NCI-H2029 (cell line): ENCODE data around the gene EXD1.
"Not testable (repeated sequence)": the region's sequence is repeated elsewhere in the genome, so short reads cannot be mapped to it uniquely, and the experiment has no call there.

Source experiments
- DNase-seq: peaks from one replicate; lab custom pipeline; 2025; lab: John Stamatoyannopoulos, UW

Gene EXD1, protein sequence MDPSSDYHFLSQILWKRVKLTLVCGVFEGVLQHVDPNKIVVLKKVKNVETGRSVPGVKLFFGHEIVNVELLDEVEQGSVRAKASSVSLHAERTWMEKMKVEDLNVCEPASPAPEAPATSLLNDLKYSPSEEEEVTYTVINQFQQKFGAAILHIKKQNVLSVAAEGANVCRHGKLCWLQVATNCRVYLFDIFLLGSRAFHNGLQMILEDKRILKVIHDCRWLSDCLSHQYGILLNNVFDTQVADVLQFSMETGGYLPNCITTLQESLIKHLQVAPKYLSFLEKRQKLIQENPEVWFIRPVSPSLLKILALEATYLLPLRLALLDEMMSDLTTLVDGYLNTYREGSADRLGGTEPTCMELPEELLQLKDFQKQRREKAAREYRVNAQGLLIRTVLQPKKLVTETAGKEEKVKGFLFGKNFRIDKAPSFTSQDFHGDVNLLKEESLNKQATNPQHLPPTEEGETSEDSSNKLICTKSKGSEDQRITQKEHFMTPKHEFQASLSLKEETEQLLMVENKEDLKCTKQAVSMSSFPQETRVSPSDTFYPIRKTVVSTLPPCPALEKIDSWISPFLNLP

DNA sequence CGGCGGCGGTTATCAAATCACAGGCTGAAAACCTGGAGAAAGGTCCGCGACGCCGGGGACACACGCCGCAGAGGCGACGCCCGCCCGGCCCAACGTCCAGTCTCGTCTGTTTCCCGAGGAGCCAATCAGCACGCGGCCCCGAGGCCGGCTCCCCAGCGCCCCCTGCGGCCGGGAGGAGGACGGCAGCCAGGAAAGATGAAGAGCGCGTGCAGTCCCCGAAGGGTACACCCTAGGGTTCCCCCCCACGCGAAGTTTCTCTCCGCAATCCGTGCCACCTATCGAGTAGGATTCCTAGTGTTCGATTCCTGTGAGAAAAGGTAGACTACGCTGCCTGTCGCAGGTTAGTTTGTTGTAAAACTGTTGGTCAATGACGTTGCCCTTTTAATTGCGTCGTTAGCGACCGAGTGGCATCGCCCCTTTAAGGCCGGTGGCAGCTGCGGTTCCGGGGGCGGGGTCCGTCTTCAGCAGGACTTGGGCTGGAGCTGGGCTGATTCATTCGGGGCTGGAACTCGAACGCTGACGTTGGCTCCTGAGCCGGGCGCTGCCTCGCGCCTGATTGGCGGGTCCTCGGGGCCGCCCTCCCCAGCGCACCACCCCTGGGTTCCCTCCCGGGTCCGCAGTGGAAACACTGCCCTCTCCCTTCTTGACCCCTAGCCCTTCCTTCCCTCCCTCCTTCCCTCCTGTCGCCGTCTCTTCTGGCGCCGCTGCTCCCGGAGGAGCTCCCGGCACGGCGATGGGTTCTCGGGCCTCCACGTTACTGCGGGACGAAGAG lies at the start of gene EXD1, which contains the start of gene CHP1:
TSS of gene EXD1 (minus strand) at position 108 of the 772 bp plus-strand sequence. CDS start 4,182 bp downstream, outside the sequence.
TSS of gene CHP1 (plus strand) at position 619 of the 772 bp plus-strand sequence. CDS start at position 734, 115 bp downstream.
- peak; percentile 87 for DNase-seq

DNA sequence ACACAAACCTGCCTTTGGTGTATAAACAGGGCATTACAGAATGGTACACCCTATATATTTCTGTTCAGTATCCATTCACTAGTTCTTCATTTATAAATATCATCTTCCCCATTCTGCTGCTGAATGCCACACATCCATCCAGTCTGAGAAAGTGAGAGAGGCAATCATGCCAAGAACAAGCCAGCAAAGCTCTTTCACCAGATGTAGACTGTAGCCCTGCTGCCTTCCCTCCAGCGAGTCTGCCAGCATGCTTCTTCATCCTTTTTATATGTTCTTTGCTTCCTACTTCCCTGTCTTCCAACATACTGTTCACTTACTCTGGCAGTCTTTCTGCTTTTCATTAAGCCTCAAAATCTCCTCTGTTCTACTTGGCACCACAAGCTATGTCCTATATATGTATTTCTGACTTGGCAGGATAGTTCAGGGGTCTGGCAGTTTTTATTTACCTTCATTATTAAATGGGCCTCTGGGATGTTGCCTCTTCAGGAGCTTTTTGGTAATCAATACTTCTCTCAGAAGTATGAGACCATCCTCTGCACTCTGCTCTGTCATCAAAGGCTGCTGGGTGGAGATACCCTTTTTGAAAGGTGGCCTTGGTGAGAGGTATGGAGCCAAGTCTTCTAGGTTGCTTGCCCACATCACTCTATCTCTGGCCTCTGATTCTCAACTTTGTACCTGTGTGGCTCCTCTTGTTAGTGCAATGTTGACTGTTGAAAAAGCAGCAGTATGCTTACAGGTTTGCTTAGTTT lies 49.2 kb upstream of the EXD1 start:
- DNase-seq, result no peak

DNA sequence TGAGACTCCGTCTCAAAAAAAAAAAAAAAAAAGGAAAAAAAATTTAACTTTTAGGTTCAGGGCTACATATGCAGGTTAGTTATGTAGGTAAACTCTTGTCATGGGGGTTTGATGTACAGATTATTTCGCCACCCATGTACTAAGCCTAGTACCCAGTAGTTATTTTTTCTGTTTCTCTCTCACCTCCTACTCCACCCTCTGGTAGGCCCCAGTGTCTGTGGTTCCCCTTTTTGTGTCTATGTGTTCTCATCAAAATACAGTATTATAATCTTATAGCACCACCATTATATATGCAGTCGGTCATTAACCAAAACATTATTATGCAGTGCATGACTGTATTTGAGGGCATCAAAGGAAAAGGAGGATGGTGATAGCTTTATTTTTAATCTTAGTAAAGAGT lies 47.8 kb upstream of the EXD1 start:
- no peak for DNase-seq

DNA sequence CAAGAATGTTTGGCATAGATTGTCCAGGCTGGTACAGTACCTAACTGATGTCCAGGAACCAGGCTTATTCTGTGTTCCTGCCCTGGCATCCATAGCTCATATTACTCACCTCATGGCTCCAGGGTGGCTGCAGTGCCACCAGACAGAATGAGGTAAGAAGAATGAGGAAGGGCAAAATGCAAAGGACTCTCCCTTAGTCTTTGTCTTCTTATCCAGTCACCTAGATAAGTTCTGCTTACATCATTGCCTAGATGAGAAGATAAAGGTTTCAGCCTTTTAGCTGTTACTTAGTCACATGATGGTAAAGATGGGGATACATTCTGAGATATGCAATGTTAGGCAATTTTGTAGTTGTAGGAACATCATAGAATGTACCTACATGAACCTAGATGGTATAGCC lies 46.3 kb upstream of the EXD1 start:
- no peak for DNase-seq

DNA sequence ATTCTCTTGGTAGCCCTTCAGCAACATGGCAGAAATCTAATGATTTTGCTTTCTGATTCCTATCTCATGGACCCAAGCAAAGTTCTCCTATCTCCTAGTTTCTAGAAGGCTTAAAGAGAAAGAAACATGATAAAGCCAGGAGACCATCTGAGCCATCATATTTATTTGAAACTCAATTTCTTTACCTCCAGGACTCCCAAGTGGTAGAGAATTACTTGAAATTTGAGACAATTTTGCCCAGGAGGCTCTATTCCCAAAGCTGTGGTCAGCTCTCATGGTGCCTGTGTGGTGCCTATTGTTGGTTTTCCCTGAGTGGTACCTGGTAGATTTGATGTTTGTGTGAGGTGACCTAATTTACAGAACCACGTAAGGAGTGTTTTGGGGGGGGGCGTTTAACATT lies 39.3 kb upstream of the EXD1 start:
- no peak for DNase-seq

DNA sequence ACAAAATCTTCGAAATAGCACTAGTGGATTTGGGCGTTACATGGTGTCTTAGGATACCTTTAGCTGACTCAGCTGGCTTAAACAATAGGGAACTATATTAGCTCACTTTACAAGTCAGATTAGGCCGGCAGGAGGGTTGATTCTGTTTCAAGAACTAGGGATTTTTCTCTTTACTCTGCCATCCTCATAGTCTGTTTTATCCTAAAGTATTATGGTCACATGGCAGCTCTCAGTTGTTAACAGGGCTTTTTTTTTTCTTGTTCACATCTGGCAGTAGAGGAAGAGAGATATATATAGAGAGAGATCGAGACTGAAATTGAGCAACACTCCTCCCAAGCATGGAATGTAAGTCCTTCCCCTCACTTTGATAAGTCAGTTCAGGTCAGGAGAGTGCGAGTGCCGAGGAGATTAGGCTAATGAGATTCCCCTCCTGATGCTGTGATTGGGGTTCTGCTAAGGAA lies 33.4 kb upstream of the EXD1 start:
- DNase-seq, result no peak

DNA sequence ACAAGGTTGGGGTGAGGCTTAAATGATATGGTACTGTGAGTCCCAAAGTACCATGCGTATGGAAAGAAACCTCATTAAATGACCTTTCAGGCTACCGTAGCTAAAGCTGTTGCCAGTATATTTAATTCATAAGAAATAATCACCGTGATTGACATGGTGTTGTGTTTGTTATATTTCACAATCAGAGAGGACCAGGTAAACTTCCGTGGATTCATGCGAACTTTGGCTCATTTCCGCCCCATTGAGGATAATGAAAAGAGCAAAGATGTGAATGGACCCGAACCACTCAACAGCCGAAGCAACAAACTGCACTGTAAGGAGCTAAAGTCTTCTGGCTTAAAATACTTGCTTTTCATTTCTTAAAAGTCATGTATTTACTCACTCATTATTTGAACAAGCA lies 32.0 kb upstream of the EXD1 start:
- no peak for DNase-seq

DNA sequence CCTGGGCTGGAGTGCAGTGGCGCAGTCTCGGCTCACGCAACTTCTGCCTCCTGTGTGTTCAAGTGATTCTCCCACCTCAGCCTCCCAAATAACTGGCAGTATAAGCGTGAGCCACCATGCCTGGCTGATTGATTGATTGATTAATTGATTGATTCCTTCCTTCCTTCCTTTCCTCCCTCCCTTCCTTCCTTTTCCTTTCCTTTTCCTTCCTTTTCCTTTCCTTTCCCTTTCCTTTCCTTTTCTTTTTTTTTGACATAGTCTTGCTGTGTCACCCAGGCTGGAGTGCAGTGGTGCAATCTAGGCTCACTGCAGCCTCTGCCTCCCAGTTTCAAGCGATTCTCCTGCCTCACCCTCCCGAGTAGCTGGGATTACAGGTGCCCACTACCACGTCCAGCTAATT lies 30.4 kb upstream of the EXD1 start:
- DNase-seq, result not testable (repeated sequence)

DNA sequence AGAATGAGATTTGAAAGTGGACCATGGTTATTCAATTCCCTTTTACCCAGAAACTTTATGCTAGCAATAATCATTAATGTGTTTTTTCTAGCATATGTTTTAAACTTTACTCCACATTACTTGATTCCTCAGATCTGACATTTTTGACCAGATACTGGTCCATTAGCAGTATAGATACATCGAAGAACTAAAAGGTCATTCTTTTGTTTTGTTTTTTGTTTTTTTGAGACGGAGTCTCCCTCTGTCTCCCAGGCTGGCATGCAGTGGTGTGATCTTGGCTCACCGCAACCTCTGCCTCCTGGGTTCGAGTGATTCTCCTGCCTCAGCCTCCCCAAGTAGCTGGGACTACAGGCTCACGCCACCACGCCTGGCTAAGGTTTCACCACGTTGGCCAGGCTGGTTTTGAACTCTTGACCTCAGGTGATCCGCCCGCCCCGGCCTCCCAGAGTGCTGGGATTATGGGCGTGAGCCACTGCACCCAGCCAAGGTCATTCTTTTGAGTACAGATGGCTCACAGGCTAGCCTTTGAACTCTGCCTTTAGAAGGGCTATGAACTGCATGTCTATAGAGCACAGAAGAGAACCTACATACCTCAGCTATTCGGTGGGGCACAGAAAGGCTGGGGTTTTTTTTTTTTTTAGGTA lies 29.1 kb upstream of the EXD1 start:
- no peak for DNase-seq

DNA sequence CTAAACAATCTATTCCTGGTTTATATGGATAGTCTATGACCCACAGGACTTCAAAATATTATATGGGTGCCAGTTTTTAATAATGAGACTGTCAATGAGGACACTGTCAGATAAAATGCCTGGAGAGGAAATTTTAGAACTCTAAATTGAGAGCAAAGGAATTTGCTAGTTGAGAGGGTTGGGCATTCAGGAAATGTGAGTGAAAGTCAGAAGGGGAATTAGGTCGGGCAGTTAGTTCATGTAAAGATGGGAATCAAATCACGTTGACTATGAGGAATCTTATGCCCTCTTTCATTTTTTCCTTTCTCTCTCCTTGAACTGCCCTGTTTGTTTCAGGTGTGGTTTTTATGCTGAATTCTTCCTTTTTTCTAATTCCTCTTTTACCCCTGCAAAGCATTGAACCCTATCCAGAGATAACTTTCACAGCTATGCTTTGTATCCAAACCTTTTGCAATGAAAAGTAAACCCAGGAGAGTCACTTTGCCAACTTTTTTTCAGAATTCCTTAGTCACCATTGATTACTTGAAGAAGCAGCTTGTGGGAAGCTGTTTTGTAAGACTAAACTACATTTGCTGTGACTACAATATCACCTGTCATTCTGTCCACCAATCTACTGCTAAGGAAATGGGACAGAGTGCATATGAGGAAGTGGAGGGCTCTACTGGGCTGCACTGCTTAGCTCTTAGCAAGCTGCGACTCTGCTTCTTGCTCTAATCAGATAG lies 28.4 kb upstream of the EXD1 start:
- no peak for DNase-seq

DNA sequence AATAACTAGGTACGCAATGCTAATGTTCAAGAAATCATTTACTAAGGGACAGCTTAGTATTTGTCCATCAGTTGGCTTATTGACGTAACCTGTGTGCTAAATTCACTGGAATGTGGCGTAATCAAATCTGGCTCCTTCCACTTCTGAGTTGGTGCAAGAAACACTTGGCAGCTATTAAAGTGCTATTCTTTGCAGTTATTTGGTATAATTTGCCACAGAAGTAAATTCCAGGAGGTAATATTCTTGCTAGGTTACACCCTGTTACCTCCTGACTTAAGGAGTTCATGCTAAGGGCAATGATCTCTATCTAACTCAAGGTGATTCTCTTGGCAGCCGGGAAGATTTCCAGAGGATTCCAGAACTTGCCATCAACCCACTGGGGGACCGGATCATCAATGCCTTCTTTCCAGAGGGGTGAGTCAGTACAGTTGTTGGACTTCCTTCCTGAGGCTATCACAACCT lies 26.1 kb upstream of the EXD1 start:
- DNase-seq, result no peak

DNA sequence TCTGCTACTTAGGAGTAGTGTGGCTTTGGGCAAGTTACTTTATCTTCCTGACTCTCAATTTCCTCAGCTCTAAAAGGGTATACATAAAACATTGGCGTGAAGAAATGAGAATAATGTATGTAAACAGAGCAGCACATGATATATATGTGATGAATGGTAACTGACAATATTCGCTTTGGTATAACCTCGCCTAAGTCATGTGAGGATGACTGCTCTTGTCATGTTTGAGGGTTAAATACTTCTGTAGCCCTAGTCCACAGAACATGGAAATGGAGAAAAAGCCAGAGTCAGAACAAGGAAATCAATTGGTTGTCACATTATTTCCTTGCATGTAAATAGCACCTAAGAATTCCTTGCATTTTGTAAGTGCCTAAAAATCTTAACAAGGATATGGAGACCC lies 25.5 kb upstream of the EXD1 start:
- DNase-seq, result no peak

DNA sequence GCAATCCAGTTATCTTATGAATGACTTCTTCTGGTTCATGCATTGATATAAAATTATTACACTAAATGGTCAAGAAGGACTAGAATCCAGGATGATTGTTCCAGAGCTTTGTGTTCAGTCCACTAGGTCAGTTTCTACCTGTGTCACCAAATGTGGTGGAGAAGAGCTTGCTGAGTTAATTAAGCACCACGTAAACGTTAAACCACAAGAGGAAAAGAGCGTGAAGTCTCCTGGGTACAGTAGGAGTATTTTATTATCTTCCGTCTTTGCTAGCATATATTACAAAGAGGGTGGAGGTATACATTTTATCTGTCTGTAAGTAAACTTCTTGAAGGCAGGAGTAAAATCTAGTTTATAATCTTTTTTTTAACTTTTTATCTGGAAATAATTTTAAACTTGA lies 24.0 kb upstream of the EXD1 start:
- no peak for DNase-seq

DNA sequence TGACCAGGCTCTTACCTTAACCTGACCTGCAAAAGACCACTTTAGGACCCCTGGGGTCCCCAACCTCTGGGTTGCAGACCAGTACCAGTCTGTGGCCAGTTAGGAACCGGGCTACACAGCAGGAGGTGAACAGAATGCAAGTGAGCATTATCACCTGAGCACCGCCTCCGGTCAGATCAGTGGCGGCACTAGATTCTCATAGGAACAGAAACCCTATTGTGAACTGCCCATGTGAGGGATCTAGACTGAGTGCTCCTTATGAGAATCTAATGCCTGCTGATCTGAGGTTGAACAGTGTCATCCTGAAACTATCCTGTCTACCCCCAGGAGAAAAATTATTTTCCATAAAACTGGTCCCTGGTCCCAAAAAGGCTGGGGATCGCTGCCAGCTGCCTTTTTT lies 20.9 kb upstream of the EXD1 start:
- no peak for DNase-seq

DNA sequence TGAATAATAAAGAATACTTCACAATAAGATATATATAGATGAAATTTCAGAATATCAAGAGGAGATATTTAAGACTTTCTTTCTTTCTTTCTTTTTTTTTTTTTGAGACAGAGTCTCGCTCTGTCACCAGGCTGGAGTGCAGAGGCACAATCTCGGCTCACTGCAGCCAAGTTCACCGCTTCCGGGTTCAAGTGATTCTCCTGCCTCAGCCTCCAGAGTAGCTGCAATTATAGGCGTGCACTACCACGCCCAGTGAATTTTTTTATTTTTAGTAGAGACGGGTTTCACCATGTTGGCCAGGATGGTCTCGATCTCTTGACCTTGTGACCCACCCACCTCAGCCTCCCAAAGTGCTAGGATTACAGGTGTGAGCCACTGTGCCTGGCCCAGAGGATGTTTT lies 20.2 kb upstream of the EXD1 start:
- not testable (repeated sequence) for DNase-seq

DNA sequence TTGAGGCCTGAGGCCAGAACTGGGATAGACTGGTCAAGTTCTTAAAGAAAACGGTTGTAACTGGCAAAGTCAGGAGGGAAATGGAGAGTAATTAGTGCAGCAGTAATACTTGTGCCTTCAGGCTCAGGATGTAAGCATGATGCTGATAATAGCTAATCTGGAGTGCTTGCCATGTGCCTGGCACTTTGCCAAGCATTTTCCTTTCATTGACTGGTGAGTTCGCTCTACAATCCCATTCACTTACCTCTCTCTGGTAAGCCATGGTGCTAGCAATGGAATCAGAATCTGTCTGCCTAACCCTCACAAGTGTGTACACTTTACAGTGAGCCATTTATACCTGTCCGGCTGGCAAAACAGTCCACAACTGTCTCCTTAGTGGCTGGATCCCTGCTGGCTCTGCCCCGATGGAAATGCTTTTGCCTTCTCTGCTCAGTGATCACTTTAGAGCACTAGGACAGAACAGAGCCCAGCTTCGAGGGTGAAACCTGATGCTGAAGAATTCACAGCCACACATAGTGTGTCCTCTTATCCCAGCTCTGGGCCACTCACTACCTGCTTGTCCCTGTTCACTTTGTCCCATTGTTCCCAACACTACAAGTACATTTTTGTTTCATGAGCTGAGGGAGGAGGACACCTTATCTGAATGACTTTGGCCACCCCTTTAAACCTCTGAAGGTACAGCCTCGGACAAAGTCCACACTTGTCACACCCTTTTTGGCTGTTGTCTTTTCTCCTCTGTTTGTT lies 10.8 kb upstream of the EXD1 start:
- peak; percentile 29 for DNase-seq

DNA sequence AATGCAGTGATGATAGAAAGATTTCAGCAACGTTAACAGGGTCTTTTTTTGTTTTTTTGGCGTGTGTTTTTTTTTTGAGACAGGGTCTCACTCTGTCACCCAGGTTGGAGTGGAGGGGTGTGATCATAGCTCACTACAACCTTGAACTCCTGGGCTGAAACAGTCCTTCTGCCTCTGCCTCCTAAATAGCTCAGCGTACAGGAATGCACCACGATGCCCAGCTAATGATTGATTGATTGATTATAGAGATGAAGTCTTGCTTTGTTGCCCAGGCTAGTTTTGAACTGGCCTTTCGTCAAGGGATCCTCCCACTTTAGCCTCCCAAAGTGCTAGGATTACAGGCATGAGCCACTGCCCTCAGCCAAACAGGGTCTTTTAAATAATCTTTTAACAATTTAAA lies 7.5 kb upstream of the EXD1 start:
- no peak for DNase-seq

DNA sequence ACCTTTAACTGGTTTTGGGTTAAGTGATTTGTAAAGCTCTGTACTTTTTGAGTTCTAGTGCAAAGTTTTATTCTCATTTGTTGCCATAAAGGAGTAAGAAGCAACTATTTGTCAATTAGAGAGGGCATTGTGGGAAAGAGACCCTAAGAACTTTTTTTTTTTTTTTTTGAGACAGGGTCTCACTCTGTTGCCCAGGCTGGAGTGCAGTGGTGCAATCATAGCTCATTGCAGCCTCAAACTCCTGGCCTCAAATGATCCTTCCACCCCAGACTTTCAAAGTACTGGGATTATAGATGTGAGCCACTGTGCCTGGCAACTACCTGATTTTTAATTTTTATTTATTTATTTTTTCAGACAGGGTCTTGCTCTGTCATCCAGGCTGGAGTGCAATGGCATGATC lies 5.4 kb upstream of the EXD1 start:
- DNase-seq, result no peak

DNA sequence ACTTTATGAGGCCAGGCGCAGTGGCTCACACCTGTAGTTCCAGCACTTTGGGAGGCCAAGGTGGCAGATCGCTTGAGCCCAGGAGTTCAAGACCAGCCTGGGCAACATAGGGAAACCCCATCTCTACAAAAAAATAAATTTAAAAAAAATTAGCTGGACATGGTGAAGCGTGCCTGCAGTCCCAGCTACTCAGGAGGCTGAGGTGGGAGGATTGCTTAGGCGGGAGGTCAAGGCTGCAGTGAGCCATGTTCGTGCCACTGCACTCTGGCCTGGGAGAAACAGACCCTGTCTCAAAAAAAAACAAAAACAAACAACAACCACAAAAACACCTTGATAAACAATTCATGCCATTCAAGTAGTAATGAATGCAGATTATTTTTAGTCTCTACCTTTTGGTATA lies 4.7 kb upstream of the EXD1 start:
- DNase-seq, result not testable (repeated sequence)

DNA sequence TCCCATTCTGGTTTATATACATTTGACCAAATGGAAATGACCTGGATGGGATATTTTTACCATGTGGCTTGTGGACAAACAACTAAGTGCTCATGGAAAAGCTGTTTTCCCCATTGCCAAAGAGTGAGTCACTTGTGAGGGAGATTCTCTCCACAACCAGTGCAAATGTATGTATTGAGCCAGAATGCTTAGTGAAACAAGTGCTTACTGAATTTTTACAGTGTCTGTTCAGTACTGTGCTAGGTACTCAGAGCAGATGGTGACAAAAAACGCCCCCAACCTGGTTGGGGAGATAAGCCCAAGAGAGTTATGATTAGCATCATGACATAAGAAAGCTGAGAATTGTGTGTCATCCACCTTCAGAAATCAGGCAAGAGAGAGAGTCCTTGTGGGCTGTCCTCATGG lies 2.8 kb upstream of the EXD1 start:
- DNase-seq, result no peak
